ENCODE results near the gene RIPOR2. TPM values are rescaled to one million over a fixed set of nuclear protein-coding genes. Genes with fewer than 3 reads are reported as not detected.
"Not testable (repeated sequence)": the region's sequence is repeated elsewhere in the genome, so short reads cannot be mapped to it uniquely, and the experiment has no call there.

The RIPOR2 gene
- total and polyA plus RNA-seq, 8 donors, result 3.9 to 56.8 (median 6.0) TPM

DNA sequence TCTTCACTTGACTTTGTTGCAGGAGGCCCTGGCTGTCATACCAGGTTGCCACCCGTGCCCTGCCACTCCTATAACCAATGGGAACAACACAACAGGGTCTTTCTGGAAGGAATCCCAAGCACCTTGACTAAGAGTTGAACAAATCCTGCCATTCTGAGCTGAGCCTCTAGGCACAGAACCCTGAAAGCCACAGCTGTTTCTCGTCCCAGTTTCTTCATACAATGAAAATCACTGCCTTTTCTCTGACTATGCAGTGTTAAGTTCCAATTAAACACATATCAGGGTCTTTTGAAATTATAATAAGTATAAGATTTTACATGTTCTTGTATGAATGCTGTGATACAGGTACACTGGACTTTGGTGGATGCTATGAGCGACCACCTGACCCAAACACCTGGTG lies 54.4 kb downstream of the RIPOR2 start:
- TF ChIP-seq, protein P1, sequence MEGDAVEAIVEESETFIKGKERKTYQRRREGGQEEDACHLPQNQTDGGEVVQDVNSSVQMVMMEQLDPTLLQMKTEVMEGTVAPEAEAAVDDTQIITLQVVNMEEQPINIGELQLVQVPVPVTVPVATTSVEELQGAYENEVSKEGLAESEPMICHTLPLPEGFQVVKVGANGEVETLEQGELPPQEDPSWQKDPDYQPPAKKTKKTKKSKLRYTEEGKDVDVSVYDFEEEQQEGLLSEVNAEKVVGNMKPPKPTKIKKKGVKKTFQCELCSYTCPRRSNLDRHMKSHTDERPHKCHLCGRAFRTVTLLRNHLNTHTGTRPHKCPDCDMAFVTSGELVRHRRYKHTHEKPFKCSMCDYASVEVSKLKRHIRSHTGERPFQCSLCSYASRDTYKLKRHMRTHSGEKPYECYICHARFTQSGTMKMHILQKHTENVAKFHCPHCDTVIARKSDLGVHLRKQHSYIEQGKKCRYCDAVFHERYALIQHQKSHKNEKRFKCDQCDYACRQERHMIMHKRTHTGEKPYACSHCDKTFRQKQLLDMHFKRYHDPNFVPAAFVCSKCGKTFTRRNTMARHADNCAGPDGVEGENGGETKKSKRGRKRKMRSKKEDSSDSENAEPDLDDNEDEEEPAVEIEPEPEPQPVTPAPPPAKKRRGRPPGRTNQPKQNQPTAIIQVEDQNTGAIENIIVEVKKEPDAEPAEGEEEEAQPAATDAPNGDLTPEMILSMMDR (IDR thresholded peaks at IDR 0.05), result no peak
- ATAC-seq (no peak), DNase-seq (peak in 2 of 4 donors; percentile 60 to 62)
- Histone ChIP-seq H3K4me1 (peaks cover 4 to 7% of the 10 kb centered on the region in 2 donors), H3K4me3 (no peak overlapping the region), H3K9me3 (peaks cover 0 to 10% of the 10 kb centered on the region in 2 donors), H3K27me3 (no peaks in the 10 kb centered on the region), H3K36me3 (peaks cover 0 to 5% of the 10 kb centered on the region in 2 donors), H3K27ac (no peak overlapping the region)
- intact Hi-C loops (cut with DNase I), result no loop called here

DNA sequence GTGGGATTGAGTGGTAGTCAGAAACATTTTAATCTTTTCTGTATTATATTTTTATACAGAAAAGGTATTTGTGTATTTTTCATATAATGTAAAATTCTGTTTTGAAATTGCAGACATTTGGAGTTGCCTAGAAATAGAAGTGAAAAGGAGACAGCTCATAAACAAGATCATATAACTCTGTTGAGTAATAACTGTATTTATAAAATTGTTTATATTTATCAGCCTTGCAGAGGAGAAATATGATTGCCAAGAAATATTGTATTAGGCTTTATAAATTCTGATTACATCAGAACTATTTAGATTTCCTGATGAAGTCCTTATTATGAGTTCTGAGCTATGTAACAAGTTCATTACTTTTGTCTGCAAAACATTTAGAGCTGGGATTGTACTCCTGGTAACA lies 55.3 kb downstream of the RIPOR2 start:
- Histone ChIP-seq H3K9me3 (peaks cover 0 to 10% of the 10 kb centered on the region in 2 donors), H3K4me1 (peaks cover 4 to 7% of the 10 kb centered on the region in 2 donors), H3K4me3 (no peak overlapping the region), H3K36me3 (peaks cover 0 to 11% of the 10 kb centered on the region in 2 donors), H3K27me3 (no peaks in the 10 kb centered on the region), H3K27ac (no peak overlapping the region)
- ATAC-seq, result no peak
- DNase-seq, result no peak
- intact Hi-C loops (cut with DNase I), result no loop called here
- TF ChIP-seq, protein P1 (IDR thresholded peaks at IDR 0.05), result no peak

DNA sequence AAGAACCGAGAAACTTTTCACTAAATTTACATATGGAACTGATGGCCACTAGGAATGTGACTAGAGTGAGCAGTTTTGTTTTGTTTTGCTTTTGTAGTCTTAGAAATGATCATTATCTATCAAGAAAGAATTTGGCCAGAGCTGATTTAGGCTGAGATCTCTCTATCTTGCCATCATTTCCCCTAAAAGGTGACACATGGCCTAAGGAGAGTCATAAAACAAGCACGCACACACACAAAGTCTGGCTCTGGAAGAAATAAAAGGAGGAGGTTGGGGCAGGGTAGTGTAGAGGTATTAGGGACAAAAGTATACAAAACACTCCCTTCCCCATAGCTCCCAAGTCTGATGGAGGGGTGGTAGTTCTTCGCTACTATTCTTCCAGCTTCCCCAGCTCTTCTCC lies 56.4 kb downstream of the RIPOR2 start:
- no peak overlapping the region for H3K4me3 ChIP-seq
- ATAC-seq, result no peak
- TF ChIP-seq, protein P1 (IDR thresholded peaks at IDR 0.05), result no peak
- peaks cover 0 to 17% of the 10 kb centered on the region in 2 donors for H3K36me3 ChIP-seq
- intact Hi-C loops (cut with DNase I), result no loop called here
- no peaks in the 10 kb centered on the region for H3K27me3 ChIP-seq
- H3K4me1 ChIP-seq, result peaks cover 4 to 7% of the 10 kb centered on the region in 2 donors
- DNase-seq, result no peak
- no peak overlapping the region for H3K27ac ChIP-seq
- peaks cover 0 to 10% of the 10 kb centered on the region in 2 donors for H3K9me3 ChIP-seq

GRCh38 chr6:24877747-24878146 lies 58.0 kb downstream of the RIPOR2 start:
- intact Hi-C loops (cut with DNase I); ATAC-seq; DNase-seq; H3K4me1 ChIP-seq; H3K27ac ChIP-seq; H3K4me3 ChIP-seq; H3K27me3 ChIP-seq: not testable (repeated sequence)
- H3K9me3 ChIP-seq, result peaks cover 0 to 10% of the 10 kb centered on the region in 2 donors
- peaks cover 0 to 33% of the 10 kb centered on the region in 2 donors for H3K36me3 ChIP-seq

GRCh38 chr6:24876499-24877465 lies 59.0 kb downstream of the RIPOR2 start:
- Histone ChIP-seq H3K36me3 (peaks cover 0 to 43% of the 10 kb centered on the region in 2 donors), H3K4me1 (no peaks in the 10 kb centered on the region), H3K9me3 (peaks cover 0 to 10% of the 10 kb centered on the region in 2 donors), H3K27ac (peak overlapping the region in 1 of 2 donors; percentile 19), H3K27me3 (no peaks in the 10 kb centered on the region), H3K4me3 (no peak overlapping the region)
- intact Hi-C loops (cut with DNase I), result no loop called here
- ATAC-seq (peak; percentile 97), DNase-seq (no peak)
- TF ChIP-seq, protein P1 (IDR thresholded peaks at IDR 0.05), result no peak

All from left lung (tissue), 10 donors.